GM21515 (cell line): ENCODE results near the gene PI4KB.
"Not testable (repeated sequence)": the region's sequence is repeated elsewhere in the genome, so short reads cannot be mapped to it uniquely, and the experiment has no call there.

ENCODE experiments used
- ATAC-seq: cut with Tn5 transposase; IDR thresholded peaks from one replicate; pipeline ENCODE4 v1.9.1; 2021; ENCODE audit not compliant: unreplicated experiment

The PI4KB gene

GRCh38 chr1:151281969-151282882, 45.0 kb downstream of the PI4KB start, which contains the start of gene ZNF687:
Gene ZNF687 (plus strand): TSS chr1:151282299. CDS start chr1:151286292, 3,993 bp downstream.
- peak; percentile 81 for ATAC-seq

GRCh38 chr1:151281225-151281968, 45.8 kb downstream of the PI4KB start:
- ATAC-seq: peak; percentile 31

- no peak for ATAC-seq
Observed at GRCh38 chr1:151277249-151277648, 50.0 kb downstream of the PI4KB start.

- not testable (repeated sequence) for ATAC-seq
Observed at GRCh38 chr1:151275341-151275740, 51.9 kb downstream of the PI4KB start.

- no peak for ATAC-seq
Observed at GRCh38 chr1:151273924-151274466, 53.2 kb downstream of the PI4KB start.

- no peak for ATAC-seq
Observed at GRCh38 chr1:151267760-151268159, 59.5 kb downstream of the PI4KB start.

GRCh38 chr1:151266821-151267220, 60.4 kb downstream of the PI4KB start:
- ATAC-seq: no peak

DNA sequence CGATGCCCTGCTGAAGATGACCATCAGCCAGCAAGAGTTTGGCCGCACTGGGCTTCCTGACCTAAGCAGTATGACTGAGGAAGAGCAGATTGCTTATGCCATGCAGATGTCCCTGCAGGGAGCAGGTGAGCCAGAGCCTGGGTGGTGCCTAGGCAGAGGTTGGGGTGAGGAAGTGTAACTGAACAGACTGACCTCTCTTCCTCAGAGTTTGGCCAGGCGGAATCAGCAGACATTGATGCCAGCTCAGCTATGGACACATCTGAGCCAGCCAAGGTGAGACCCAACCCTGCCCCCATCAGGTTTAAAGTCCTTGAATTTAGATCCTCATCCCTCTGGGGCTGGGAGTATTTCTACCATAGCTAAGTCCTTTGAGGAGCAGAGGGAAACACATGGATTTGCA, 60.9 kb downstream of the PI4KB start:
- no peak for ATAC-seq

DNA sequence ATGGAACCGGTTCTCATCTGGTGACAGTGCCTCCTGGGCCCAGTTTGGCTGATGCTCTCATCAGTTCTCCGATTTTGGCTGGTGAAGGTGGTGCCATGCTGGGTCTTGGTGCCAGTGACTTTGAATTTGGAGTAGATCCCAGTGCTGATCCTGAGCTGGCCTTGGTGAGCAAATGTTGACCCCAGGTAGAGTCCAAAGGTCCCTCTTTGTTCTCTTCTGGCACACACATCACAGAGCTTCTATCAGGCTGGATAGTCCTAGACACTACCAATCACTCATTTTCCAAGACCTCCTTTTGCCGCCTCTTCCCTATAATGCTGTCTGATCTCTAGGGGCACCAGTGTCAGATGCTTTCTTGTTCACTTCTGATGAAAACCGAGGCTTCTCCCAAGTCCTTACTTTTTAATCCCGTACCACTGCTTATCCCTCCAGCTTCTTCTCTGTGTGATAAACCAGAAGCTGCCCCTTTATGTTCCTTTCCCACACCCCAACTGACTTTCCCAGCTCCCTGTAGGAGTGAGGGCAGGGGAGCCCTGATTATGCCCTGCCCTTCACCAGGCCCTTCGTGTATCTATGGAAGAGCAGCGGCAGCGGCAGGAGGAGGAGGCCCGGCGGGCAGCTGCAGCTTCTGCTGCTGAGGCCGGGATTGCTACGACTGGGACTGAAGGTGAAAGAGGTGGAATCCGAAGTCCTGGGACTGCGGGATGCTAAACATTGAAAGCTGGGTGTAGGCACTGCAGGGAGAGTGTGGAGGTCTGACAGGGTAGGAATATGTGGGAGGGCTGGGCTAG, 61.6 kb downstream of the PI4KB start:
- no peak for ATAC-seq

- ATAC-seq: no peak
Observed at GRCh38 chr1:151259351-151259750, 67.9 kb downstream of the PI4KB start.

DNA sequence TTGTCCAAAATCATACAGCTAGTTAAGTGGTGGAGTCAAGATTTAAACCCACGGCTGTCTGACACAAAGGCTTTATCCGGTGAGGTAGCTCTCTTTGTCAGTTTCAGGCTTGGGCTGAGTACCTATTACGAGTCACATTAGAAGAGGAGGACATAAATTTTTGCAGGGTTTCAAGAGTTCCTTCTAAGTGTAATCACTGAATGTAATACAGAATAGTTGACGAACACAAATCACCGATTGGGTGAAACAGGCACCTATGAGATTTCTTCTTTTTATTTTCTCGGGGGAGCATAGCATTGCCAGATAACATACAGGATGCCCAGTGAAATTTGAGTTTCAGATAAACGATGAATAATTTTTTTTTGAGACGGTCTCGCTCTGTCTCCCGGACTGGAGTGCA, 71.8 kb downstream of the PI4KB start:
- no peak for ATAC-seq

DNA sequence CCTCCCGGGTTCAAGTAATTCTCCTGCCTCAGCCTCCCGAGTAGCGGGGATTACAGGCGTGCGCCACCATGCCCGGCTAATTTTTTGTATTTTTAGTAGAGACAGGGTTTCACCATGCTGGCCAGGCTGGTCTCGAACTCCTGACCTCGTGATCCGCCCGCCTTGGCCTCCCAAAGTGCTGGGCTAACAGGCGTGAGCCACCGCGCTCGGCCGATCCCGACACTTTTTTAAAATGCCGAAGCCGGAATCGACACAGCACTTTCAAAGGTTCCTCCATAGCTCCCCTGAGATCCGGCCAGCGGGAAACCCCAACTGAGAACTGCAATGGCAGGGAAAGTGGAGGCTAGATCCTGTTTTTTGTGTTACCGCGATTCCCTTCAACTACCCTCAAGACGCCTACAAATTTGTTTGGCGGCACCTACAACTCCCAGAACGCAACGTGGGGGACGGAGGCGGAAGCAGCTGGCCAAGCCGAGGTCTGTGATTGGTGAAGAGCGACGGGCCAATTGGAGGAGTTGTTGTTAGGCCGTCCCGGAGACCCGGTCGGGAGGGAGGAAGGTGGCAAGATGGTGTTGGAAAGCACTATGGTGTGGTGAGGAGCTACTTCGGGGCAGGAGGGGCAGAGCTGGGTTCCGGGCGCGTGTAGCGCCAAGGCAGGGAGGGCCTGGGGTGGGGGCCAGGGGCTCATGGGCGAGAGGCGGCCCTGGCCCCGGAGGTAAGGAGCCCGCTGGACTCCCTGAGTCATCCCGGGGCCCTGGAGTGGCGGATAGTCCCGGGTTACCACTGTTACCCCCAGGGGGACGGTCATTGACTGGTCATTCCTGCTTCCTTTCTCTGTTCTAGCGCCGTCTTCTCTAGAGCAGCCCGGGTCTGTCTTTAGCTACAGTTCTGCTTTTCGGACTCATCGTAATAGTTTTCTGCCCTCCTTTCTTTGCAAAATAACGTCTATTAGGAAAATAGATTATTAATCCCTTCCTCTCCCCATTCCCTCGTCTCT, 72.7 kb downstream of the PI4KB start, which contains the start of gene PSMD4:
Gene PSMD4, plus strand, starts transcription at position 518 of the 997 bp plus-strand sequence. Its CDS starts 49 bp downstream, at position 567.
- peak; percentile 87 for ATAC-seq

GRCh38 chr1:151251656-151252470, 75.4 kb downstream of the PI4KB start:
- peak; percentile 46 for ATAC-seq

DNA sequence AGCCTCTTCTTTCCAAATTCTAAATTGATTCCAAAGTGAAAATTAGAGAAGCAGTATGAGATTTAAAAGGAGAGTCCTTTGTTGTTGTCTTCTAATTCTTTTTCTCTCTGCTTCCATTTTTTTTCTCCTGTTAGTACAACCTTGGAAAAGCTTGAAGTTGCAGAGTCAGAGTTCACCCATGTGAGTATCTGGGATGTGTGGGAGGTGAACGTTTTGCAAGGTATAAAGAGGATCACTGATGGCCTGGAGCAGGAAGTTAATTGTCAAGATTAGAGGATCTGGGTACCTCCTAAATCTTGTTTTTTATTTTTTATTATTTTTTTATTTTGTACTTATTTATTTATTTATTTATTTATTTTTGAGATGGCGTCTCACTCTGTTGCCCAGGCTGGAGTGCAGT, 80.4 kb downstream of the PI4KB start:
- ATAC-seq: no peak

DNA sequence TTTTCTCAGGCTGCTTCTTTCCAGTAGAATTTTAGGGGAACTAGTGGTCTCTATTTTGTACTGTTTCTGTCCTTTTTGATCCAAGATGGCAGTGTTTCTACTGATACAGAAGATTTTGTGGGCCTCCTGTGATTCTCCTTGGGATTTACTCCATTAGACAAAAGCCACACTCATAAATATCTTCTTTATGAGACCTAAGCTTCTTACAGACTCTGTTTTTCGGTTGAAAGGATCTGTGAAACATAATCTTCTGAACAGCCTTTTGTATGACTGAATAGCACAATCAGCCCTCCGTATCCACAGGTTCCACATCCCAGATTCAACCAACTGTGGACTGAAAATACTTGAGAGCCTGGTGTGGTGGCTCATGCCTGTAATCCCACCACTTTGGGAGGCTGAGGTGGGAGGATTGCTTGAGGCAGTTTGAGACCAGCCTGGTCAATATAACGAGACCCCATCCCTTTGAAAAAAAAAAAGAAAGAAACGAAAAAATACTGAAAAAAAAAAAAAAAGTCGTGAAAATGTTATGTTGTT, 83.5 kb downstream of the PI4KB start:
- no peak for ATAC-seq

GRCh38 chr1:151242442-151242841, 84.8 kb downstream of the PI4KB start:
- ATAC-seq: no peak
